Smooth muscle cell of the pulmonary artery (primary cell): ENCODE data around the gene GATA2. TPM values are rescaled to one million over a fixed set of nuclear protein-coding genes. Genes with fewer than 3 reads are reported as not detected.

Source experiments
- total RNA-seq: library from RNA; depleted of rRNA; stranded (reverse); fragments of >200 nt; gene quantifications from 2 replicates; pipeline ENCODE4 v1.2.3, GENCODE V29; 2014

The GATA2 gene
- 2.3 and 7.1 TPM in 2 replicates for total RNA-seq

DNA sequence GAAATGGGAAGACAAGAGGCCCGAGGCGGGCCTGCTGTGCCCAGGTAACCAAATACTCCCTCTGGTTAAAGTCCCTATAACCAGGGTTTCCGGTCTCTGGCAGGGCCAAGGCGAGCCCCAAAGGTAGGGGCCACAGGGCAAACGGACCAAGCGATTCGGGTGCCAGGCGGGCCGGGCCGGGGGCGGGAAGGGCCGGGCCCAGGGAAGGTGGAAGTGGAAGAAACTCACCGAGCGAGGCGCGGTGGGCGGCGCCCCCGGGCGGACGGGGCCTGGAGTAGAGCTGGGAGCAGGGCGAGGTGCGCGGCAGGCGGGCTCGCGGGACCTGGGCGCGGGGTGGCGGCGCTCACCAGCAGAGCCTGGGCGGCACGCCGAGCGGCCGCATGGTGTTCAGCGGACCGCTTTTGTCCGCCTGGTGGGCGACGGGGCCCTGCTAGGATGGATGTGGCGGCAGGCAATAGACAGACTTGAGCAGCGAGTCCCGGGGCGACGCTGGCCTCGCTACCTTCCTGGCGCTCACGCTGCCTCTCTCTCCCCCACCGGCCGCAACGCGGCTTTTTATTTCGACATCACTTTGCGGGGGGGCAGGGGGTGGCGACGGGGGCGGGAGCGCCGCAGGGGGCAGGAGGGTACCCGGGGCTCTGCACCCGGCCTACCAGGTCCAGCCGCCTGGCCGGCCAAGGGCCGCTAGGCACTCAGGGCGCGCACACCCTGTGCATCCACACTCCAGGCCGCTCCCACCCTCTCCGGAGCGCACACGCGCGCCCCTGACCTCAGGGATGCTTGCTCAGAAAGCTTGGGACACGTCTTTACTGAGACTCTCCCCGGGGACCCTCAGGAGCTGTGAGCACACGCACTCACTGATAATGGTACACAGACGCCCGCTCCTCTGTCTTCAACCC lies at the start of gene GATA2:
Gene GATA2, minus strand, starts transcription at position 531 of the 899 bp plus-strand sequence. CDS start 6,170 bp downstream, outside the sequence.

DNA sequence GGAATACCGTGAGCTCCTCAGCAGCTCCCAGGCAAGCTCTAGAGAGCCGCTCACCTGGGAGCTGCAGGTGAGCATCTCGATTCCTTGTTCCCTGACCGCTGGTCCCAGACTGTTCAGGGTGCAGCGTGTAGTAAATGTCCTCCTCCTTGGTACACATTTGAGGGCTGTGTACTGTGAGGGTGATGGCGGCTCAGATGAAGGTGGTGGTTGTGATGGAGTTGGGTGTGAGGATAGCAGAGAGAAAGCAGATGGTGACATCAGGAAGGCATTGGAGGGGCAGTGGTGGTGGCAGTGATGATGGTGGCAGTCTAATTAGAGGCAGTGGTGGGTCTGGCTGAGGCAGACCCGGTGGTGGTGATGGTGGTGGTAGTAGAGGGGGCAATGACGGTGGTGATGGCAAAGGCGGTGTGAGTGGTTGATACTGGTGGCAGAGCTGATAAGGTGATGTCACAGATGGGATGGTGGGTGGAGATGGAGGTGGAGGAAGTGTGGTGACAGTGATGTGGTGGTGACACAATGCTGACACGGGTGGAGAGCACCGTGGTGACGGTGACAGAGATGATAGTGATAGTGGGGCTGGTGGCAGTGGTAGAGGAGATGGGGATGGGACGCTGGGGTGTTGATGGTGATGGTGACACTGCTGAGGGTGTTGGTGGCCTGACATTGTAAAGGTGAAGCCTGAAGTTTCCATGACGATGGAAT lies 26.0 kb downstream of the GATA2 start, which contains the start of gene DNAJB8:
Gene DNAJB8, minus strand, starts transcription at position 51 of the 702 bp plus-strand sequence. CDS start 3,645 bp downstream, outside the sequence.

Other genes with a start within 250 kb of the GATA2 start
- gene DNAJB8, start 26.3 kb downstream of the GATA2 start, total RNA-seq: not detected in 2 replicates
- gene RPN1, start 157.6 kb upstream of the GATA2 start, total RNA-seq: 380 and 397 TPM in 2 replicates
- gene RAB7A, start 233.0 kb upstream of the GATA2 start, total RNA-seq: 53.6 and 69.9 TPM in 2 replicates